Body of pancreas (tissue), 4 donors: ENCODE data around the gene TOR3A. TPM values are rescaled to one million over a fixed set of nuclear protein-coding genes. Genes with fewer than 3 reads are reported as not detected.

ENCODE experiments used
- ATAC-seq: fragments of 150-250 bp; one replicate; pipeline ENCODE4 v1.9.1; 2016
- DNase-seq, 4 donors: peaks; one replicate each; pipeline ENCODE4 v3.0.0-alpha.2; 2019
- H3K27ac ChIP-seq, 4 donors: fragments of 200-600 bp; sonication (generic); 1 replicate in 3 of 4; 2 replicates in 1 of 4; pipeline versions ENCODE4 v1.5.1 to v1.6.1; 2016 to 2019; ENCODE audit warnings: mild to moderate bottlenecking in 1 of 4, mixed read lengths in 1 of 4, moderate library complexity in 1 of 4
- H3K27me3 ChIP-seq, 2 donors: fragments of 200-600 bp; sonication (generic); one replicate each; pipeline ENCODE4 v1.6.0; 2016; ENCODE audit warnings: mild to moderate bottlenecking in 1 of 2
- H3K36me3 ChIP-seq, 2 donors: fragments of 200-600 bp; sonication (generic); replicated peaks in 1 of 2; 2 replicates each; pipeline ENCODE4 v1.5.1; 2016; ENCODE audit warnings: low read depth in 2 of 2; ENCODE audit not compliant: insufficient read depth in 1 of 2
- H3K4me1 ChIP-seq: fragments of 200-600 bp; sonication (generic); one replicate; pipeline ENCODE4 v1.6.0; 2016
- H3K4me3 ChIP-seq, 2 donors: fragments of 200-600 bp; sonication (generic); 1 replicate in 1 of 2; 2 replicates in 1 of 2; pipeline ENCODE4 v1.5.1; 2016 to 2019
- H3K9me3 ChIP-seq, 3 donors: fragments of 200-600 bp; sonication (generic); 1 replicate in 2 of 3; 2 replicates in 1 of 3; pipeline ENCODE4 v1.5.1; 2016
- POLR2A ChIP-seq, 3 donors: fragments of 450-650 bp; IDR thresholded peaks; one replicate each; pipeline ENCODE4 v1.6.1; 2016; ENCODE audit warnings: antibody characterized with exemption in 3 of 3, mild to moderate bottlenecking in 2 of 3
- WGBS, 2 donors: methylation state at CpG; one replicate each; pipeline ENCODE4 v1.1.5; 2017; 5-methylcytosine and 5-hydroxymethylcytosine counted together
- intact Hi-C: fragments of 100-400 bp; cut with DNase I; formaldehyde crosslinking; loops from one replicate; pipeline ENCODE4 v1.15.1; 2023
- total RNA-seq, 2 donors: library from RNA; depleted of rRNA; stranded (reverse); fragments of >200 nt; gene quantifications; one replicate each; pipeline ENCODE4 v1.1.0, GENCODE V29; 2016
- TF ChIP-seq, protein P1 (sequence below), 7 experiments: fragments of 450-650 bp in 4 of 7; fragments of 200-600 bp in 3 of 7; sonication (generic) in 3 of 7; IDR thresholded peaks; one replicate each; pipeline ENCODE4 v1.5.1; 2016 to 2019; ENCODE audit warnings: antibody characterized with exemption in 7 of 7

The TOR3A gene
- total RNA-seq, 2 donors from 2014 or later: 23.1 to 27.7 TPM

GRCh38 chr1:179042087-179042486, 39.8 kb upstream of the TOR3A start:
- DNase-seq (no peak), ATAC-seq (no peak)
- H3K27me3 ChIP-seq: no peaks in the 10 kb centered on the region
- 94 to 98% methylated on average over 8 of the region's 8 CpGs for WGBS, 2 donors
- no peaks in the 10 kb centered on the region for H3K36me3 ChIP-seq
- no peak for TF ChIP-seq POLR2A (IDR thresholded peaks at IDR 0.05)
- TF ChIP-seq, protein P1, sequence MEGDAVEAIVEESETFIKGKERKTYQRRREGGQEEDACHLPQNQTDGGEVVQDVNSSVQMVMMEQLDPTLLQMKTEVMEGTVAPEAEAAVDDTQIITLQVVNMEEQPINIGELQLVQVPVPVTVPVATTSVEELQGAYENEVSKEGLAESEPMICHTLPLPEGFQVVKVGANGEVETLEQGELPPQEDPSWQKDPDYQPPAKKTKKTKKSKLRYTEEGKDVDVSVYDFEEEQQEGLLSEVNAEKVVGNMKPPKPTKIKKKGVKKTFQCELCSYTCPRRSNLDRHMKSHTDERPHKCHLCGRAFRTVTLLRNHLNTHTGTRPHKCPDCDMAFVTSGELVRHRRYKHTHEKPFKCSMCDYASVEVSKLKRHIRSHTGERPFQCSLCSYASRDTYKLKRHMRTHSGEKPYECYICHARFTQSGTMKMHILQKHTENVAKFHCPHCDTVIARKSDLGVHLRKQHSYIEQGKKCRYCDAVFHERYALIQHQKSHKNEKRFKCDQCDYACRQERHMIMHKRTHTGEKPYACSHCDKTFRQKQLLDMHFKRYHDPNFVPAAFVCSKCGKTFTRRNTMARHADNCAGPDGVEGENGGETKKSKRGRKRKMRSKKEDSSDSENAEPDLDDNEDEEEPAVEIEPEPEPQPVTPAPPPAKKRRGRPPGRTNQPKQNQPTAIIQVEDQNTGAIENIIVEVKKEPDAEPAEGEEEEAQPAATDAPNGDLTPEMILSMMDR (IDR thresholded peaks at IDR 0.05): no peak
- no peak overlapping the region for H3K4me3 ChIP-seq
- H3K4me1 ChIP-seq: peaks cover 4% of the 10 kb centered on the region
- no peaks in the 10 kb centered on the region for H3K9me3 ChIP-seq
- intact Hi-C loops: no loop called here
- no peak overlapping the region for H3K27ac ChIP-seq

- no peak overlapping the region for H3K4me3 ChIP-seq
- WGBS, 2 donors: 93% methylated on average over 5 of the region's 5 CpGs; no CpG with 5 or more reads in 1 of the 2 donors
- no peaks in the 10 kb centered on the region for H3K27me3 ChIP-seq
- H3K9me3 ChIP-seq: no peaks in the 10 kb centered on the region
- intact Hi-C loops: no loop called here
- ATAC-seq (no peak), DNase-seq (no peak)
- TF ChIP-seq POLR2A (IDR thresholded peaks at IDR 0.05): no peak
- TF ChIP-seq, protein P1 (IDR thresholded peaks at IDR 0.05): no peak
- H3K27ac ChIP-seq: no peak overlapping the region
- no peaks in the 10 kb centered on the region for H3K36me3 ChIP-seq
- H3K4me1 ChIP-seq: peaks cover under 1% of the 10 kb centered on the region
These were observed 39.2 kb upstream of the TOR3A start for GRCh38 chr1:179042700-179043099.

GRCh38 chr1:179043266-179043665, 38.6 kb upstream of the TOR3A start:
- Histone ChIP-seq H3K4me1 (no peaks in the 10 kb centered on the region), H3K4me3 (no peak overlapping the region), H3K27me3 (no peaks in the 10 kb centered on the region), H3K36me3 (no peaks in the 10 kb centered on the region), H3K9me3 (no peaks in the 10 kb centered on the region), H3K27ac (no peak overlapping the region)
- TF ChIP-seq POLR2A (IDR thresholded peaks at IDR 0.05): no peak
- TF ChIP-seq, protein P1 (IDR thresholded peaks at IDR 0.05): no peak
- intact Hi-C loops: no loop called here
- DNase-seq (no peak), ATAC-seq (no peak)
- WGBS, 2 donors: 87 to 96% methylated on average over 3 to 4 of the region's 4 CpGs

GRCh38 chr1:179043907-179044306, 38.0 kb upstream of the TOR3A start:
- Histone ChIP-seq H3K27ac (no peak overlapping the region), H3K4me3 (no peak overlapping the region), H3K9me3 (no peaks in the 10 kb centered on the region), H3K36me3 (no peaks in the 10 kb centered on the region), H3K27me3 (no peaks in the 10 kb centered on the region), H3K4me1 (no peaks in the 10 kb centered on the region)
- 91 to 94% methylated on average over 4 to 5 of the region's 5 CpGs for WGBS, 2 donors
- DNase-seq (no peak), ATAC-seq (no peak)
- intact Hi-C loops: no loop called here
- TF ChIP-seq POLR2A (IDR thresholded peaks at IDR 0.05): no peak
- TF ChIP-seq, protein P1 (IDR thresholded peaks at IDR 0.05): no peak

GRCh38 chr1:179046808-179047635, 34.8 kb upstream of the TOR3A start:
- Histone ChIP-seq H3K36me3 (no peaks in the 10 kb centered on the region), H3K4me1 (no peaks in the 10 kb centered on the region), H3K9me3 (no peaks in the 10 kb centered on the region), H3K27me3 (no peaks in the 10 kb centered on the region), H3K4me3 (no peak overlapping the region), H3K27ac (no peak overlapping the region)
- no peak for DNase-seq
- 85 to 96% methylated on average over 14 of the region's 14 CpGs for WGBS, 2 donors
- no peak for ATAC-seq
- TF ChIP-seq POLR2A (IDR thresholded peaks at IDR 0.05): no peak
- TF ChIP-seq, protein P1 (IDR thresholded peaks at IDR 0.05): no peak
- intact Hi-C loops: no loop called here
